NOMO-1 treated with DMSO at 0.1 percent for 48 hours (cell line): ENCODE results near the gene JAK1.
"Not testable (repeated sequence)": the region's sequence is repeated elsewhere in the genome, so short reads cannot be mapped to it uniquely, and the experiment has no call there.

Source experiments
- DNase-seq: peaks from one replicate; lab custom pipeline; 2025; ENCODE audit not compliant: unreplicated experiment; lab: John Stamatoyannopoulos, UW

Gene JAK1

DNA sequence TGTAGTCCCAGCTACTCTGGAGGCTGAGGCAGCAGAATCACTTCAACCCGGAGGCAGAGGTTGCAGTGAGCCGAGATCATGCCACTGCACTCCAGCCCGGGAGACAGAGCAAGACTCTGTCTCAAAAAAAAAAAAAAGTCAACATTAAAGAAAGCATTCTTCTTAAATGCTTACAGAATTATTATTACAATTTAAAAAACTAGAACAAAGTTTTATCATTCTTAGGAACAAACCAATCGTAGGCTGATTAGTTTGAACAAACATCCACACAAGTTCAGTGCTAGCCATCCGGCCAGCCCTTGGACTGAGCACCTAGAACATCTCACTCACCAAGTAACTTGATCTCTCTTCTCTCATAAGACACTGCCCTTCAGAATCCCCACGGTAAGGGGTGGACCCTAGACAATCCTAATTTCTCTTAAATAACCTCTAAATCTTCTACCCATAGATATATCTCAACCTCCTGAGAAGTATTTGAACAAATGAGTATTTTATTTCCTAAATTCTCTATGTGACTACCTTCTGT is 16.0 kb downstream of the JAK1 start:
- DNase-seq = no peak

DNA sequence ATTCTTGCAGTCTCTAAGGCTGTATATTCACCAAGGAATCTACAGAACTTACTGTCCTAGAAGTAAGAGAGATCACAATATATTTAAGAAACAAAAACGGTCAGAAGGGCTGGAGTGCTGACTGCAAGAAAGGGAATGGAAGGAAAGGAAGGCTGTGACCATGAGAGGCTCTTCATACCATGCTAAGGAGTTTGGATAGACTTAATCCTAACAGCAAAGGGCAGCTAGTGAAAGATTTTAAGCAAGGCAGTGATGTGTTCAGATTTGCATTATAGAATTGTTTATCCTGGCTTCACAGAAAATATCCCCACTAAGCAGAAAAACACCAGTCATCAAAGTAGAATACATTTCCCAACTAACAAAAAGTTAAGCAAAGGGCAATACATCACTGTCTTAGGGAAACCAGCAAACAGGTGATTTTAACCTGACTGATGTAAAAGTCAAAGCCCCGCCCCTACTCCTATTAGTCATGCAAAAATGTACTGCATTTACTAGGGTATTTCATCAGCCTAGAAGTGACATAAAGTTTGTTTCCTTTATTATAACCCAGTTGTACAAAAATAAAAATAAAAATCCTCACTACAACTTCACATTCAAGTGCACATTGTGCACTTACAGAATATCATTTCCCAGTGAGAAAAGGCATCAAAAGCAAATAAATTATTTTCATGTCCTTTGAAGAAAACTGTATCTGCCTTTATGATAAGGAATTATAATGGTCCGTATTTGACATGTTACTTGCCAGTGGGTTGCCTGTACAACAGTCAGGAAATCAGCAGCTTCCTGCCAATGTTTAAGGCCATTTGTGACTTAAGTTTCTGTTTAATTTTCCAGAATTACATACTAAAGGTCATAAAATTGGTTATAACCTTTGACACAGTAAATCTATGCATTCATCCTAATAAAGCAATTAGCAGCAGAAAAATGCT is 17.2 kb downstream of the JAK1 start:
- no peak for DNase-seq

DNA sequence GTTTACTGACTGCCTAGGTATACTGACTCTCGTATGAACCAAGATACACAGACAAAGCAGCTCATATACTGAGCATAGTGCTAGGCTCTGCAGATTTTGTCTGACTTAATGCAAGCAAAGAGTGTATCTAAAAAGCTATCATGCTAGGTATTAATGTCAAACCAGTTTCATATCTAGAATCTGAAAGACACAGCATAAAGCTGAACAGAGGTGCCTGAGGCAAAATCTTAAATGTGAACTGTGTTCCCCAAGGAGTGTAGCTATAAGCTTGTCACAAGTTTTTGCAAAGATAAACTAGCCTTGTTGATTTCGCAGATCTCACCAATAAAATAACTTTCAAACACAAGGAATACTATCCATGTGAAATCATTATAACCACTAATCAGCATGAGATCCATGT is 18.1 kb downstream of the JAK1 start:
- no peak for DNase-seq

DNA sequence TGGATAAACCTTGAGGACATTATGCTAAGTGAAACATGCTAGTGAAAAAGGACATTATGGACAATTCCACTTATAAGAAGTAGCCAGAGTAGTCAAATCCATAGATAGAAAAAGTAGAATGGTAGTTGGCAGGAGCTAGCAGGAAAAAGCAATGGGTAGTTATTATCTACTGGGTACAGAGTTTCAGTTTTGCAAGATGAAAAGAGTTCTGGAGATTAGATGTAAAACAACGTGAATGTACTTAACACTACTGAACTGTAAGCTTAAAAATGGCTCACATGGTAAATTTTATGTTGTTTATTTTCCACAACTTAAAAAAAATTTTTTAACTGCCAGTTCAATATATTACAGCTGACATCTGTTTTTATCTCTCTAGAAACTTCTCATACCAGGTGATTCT is 19.4 kb downstream of the JAK1 start:
- no peak for DNase-seq

DNA sequence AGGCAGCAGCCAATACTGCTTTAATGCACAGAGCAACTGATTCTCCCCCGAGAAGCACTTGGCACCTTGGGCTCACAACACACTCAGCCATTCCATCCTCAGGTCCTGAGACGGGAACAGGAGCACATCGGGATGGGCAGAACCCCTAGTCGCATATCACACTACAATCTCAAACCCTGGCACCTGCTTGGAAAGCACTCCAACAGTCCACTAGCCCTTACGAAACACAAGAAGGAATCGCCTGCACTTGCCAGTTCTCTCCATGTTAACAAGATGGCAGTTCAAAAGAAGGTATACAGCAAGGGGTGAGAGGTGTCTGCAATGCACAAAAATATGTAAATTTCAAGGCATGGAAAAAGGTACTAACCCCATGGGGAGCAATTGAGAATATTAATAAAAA is 21.4 kb downstream of the JAK1 start:
- no peak for DNase-seq

DNA sequence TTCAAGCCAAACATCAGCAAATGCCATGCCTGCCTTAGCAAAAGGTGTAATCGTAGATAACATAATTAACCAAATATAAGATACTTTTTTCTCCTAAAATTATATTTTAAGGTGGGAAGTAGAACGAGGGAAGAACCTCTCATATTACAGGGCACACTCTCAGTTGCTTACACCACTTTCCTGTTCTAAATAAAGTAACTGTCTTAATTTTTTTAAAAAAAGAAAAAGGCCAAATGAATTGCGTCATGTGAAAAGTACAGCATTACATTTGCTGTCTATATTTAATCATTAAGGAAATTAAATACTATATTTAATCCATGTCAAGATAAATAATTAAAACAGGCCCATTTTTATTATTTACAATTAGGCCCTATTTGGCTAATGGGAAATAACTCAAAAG is 23.7 kb downstream of the JAK1 start:
- DNase-seq = no peak

DNA sequence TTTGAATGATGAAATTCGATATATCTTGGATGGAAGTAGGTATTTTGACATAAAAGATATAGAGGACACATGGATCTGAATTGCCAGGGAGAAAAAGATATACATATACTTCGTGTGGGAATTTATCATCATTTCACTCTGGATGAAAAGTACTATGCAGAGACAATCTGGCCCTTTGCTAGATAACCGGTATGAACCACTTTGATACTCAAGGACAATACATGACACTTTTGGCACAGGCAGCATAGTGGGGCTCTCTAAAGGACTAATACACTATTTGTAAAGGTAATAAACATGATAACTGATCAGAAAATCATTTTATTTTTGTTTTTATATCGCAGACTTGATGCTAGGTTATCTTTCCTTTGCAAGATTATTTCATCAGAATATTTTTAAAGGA is 24.2 kb downstream of the JAK1 start:
- DNase-seq = no peak

DNA sequence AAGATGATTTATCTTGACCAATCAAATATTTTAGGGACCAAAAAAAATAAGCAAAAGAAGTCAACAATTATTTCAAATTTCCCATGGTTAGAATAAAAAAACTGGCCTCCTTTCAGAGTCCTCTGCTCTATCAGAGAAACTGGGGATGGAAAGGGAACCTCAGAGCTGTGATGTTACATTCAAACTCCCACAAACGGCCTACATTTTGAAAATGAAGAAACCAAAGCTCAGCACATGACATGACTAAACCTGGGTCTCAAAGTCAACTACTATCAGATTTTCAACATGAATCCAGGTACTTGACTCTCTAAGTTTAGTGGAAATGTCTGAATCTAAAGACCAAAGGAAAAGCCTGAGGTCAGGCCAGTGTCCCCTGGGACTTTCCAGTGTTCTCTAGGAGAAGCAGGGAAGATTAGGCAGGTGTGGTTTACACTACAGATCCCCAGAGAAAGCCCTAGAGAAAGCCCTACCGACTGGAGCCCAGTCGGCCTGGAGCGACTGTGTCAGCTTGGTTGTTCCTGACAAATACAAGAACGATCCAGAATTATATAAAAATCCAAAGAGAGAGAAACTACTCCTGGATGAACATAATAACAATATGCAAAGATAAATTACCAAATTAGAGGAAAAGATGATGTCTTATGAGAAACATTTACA is 24.8 kb downstream of the JAK1 start:
- DNase-seq = no peak

DNA sequence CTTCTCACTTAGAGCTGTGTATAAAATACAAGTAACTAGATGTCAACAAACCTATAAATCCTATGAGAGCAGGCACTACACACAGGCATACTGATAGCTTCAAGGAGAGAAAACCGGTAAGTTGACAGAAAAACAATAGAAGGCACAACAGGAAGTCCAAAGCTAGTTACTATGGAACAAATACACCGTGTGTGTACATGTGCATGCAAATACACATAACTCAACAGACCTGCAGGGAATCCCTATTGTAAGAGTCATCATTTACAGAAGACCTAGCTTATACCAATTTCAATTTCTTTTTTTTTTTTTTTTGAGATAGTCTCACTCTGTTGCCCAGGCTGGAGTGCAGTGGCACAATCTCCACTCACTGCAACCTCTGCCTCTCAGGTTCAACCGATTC is 26.3 kb downstream of the JAK1 start:
- no peak for DNase-seq

DNA sequence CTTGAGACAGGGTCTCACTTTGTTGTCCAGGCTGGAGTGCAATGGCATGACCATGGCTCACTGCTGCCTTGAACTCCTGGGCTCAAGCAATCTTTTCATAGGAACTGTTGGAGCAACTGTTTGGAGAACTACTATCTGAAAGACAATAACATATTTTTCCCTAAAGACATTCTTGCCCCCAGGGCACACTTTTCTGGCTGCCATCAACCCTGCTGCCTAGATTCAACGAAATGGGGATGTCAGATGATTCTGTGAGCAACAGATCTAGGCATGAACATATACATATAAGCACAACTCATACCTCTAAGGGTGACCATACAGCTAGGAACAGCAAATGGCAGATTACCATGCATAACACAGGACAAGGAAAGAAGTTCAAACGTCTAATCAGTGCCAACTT is 27.4 kb downstream of the JAK1 start:
- DNase-seq = no peak

DNA sequence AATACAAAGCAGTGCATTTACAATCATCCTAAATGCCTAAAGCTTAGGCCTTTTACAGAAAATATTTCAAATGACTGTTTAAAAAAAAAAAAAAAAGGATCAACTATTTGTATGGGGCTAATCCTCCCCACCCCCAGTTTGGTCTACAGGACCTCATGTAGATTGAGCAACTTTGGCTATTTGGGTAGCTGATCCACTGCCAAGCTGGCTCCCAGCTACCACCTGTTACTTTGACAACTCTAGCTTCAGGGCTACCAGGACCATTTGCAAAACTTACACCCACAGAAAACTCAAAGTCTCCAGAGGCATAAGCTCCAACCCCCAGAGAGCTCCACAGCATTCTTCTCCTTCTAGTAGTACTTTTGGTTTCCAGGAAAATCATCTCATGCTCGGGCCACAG is 29.4 kb downstream of the JAK1 start:
- DNase-seq = no peak

DNA sequence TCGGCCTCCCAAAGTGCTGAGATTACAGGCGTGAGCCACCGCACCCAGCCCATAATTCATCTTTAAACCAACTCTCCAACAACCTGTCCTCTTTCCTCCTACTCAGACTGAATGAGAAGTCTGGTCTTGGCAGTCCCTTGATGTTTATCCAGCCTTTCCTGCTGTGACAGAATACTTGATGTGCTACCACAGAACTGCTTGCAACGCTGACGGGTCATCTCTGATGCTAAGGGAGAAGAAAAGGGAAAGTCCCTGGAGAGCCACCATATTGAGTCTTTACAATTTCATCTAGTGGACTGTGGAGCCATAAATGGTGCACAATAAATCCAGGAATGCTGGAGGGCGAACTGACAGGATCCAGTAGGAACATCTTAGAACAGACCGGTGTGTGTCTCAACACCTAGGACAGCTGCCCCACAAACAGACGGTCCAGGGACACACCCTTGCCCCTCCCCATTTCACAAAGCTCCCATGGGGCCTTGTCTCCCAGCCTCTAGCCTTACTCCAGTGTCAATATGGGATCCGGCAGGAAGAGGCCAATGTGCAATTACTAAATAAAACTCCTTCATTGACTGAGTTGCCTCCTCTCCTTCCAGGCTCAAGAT is 30.7 kb downstream of the JAK1 start:
- no peak for DNase-seq

DNA sequence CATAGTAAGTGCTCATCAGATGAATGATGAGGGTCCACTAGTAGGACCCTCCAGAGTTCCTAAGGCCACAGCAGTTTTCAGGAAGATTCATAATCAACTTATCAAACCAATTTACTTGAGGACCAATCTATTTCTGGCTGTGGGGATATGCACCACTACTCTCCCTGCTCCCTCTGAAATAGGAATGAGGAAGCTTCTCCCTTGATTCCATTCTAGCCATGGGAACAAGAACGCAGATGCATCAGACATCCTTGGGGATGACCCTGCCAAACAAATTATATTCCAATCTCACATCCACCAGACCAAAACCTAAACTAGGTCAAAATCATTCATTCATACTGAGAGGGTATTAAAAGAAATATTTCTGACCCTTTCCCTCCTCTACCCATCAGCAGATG is 31.5 kb downstream of the JAK1 start:
- DNase-seq = no peak

DNA sequence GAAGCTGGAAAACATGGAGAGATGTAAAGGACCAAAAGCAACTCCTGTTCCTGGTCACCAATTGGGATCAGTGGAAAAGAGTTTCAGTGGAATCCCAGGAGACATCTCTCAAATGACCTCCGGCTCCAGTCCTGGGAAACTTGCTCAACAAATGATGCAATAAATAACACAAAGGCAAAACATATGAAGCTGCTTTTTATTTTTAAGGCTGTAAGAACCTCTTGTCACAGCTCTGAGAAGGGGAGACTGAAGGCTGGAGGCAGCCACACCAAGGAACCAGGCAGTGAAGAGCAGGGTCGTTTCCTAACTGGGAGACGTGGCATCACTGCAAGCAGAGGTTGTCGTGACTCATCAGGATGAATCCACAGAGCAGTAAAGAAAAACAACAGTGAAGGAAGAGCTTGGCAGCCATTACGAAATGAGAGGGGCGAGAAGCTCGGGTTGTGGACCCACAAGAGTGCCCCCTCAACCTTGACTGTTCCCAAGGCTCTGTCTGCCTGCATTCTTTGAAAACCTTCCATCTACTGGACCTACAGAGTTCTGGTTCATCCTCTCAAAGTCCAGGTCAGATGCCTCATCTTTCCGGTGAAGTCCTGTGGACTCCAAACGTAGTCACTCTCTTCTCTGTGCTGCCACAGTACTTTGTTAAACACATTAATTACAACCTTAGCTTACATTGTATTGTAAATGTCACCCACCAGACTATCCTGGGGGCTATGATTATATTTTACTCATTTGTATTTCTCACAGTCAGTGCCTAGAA is 32.1 kb downstream of the JAK1 start:
- peak; percentile 9 for DNase-seq

DNA sequence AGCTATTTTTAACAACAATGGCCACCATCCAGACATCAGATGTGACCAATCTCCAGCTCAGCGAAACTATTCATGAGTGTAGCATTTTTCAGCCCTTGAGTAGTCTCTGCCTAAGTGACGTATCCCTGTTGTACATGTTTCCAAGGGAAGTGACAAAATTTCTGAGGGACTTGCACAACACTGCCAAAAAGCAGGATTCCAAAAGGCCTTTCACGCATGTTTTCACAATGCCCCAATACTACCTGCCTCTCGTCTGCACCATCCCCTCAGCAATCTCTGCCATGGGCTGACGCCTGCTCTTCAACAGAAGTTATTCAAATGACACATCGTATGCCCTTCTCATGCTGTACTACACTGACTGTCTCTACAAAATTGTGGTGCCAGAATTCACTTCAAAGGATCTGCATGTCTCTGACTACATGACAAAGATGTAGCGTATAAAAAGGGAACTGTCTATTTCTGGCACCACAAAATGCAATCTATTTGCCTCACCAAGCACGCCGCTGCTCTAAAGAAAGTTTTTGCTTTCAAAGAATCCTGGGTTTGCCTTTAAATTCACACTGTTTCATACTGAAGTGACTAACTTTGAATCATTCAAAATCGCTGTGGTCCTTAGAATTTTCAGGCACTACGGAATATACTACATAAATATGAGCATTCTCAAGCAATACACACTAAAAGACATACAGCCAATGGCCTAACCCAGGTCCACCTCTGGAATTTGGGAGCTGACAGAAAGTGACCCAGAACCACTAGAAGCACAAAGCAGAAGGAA is 32.9 kb downstream of the JAK1 start:
- DNase-seq = peak; percentile 73

DNA sequence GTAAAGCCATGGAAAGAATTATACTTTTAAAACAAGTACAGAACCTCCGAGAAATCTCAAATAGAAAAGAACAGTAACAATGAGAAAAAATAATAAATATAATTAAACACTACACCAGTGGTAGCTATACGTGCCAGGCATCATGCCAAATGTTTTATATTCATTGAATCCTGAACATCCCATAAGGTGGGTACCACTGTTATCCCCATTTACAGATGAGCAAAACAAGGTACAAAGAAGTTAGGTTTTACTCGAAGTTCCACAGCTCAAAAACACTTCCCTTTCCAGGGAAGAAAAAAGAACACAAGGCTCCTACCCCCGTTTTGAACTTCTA is 33.4 kb downstream of the JAK1 start:
- DNase-seq = no peak

DNA sequence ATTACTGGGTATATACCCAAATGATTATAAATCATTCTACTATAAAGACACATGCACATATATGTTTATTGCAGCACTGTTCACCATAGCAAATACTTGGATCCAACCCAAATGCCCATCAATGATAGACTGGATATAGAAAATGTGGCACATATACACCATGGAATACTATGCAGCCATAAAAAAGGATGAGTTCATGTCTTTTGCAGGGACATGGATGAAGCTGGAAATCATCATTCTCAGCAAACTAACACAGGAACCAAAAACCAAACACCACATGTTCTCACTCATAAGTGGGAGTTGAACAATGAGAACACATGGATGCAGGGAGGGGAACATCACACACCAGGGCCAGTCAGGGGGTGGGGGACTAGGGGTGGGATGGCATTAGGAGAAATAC is 35.7 kb downstream of the JAK1 start:
- not testable (repeated sequence) for DNase-seq

DNA sequence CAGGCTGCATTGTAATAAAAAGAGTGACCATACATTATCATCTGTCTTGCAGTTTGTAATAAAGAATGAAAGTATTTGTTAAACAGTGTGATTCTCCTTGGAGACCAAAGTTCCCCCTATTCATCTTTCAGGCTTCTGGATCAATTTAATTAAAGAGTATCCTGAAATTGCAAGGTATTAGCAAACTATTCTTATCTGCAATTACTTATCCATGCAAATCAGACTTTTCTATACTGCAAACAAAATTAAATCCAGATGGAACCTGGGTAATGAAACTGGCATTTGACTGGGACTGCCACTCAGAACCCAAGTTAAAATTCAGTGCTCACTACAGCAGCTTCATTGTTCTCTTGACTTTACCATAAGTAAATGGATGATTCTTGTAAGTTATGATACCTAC is 37.1 kb downstream of the JAK1 start:
- DNase-seq = no peak

DNA sequence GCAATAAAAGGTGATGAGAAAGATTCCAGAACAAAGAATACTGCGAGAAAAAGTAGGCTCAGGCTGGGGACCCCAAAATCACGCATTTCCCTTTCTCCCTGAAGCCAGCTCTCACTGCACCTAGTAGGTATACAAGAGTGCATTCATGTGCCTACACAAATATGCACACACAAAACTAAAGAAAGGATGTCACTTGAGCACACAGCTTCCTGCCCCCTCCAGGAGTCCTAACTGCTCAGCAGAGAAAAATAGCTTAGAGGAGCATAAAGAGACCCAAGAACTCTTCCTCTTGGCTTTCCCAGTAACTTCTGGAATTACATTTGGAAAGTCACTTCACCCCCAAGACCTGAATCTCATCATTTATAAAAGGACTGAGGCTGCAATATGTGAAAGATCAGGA is 38.0 kb downstream of the JAK1 start:
- DNase-seq = no peak

DNA sequence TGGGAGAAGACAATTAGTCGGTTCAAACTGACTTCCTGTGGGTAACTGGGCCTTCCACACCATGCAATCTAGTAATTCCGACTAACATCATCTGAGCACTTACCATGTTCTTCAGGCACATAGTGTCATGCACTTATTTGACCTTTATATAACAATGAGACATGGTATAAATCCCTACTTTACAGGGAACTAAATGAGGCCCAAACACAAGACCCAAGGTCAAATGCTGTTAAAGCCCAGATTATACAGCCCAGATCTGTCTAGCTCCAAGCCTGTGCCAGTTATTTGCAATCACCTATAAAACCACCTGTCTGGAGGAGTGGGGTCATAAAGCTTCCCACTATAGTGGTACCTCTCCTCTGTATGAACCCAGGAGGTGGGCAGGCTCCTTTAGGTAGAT is 40.8 kb downstream of the JAK1 start:
- no peak for DNase-seq

DNA sequence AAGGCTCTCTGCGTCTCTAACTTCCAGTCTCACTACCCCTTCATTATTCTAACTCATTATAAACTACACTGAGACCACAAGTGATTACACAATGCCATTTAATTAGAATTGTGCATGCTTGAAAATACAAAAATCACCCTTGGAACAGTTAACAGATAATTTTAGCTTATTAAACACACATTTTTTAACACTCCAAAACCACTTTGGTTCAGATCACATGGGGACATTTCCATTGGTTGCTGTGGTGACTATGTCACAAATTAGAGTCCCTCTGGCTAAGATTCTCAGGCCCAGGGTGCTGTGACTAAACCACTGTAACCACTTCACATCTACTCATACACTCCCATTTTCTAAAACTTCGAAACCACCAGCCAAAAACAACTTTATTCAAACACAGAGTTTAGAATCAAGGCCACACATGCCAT is 43.0 kb downstream of the JAK1 start:
- peak; percentile 57 for DNase-seq
